Immature natural killer cell (primary cell): ENCODE data around the gene CDH13. TPM values are rescaled to one million over a fixed set of nuclear protein-coding genes. Genes with fewer than 3 reads are reported as not detected.

Experiments used
- DNase-seq, 3 donors: peaks; one replicate each; pipeline ENCODE4 v3.0.0; 2022; ENCODE audit warnings: mixed read lengths in 1 of 3
- H3K27ac Mint-ChIP-seq, 6 donors: one replicate each; pipeline ENCODE4 v1.8.0; 2020; ENCODE audit warnings: mixed read lengths in 6 of 6, mild to moderate bottlenecking in 5 of 6, inconsistent platforms in 4 of 6, moderate library complexity in 3 of 6
- H3K27me3 Mint-ChIP-seq, 3 donors: one replicate each; pipeline ENCODE4 v1.8.0; 2020 to 2021; ENCODE audit warnings: low read depth in 3 of 3, mild to moderate bottlenecking in 3 of 3, mixed read lengths in 3 of 3, moderate library complexity in 3 of 3, inconsistent platforms in 1 of 3
- H3K36me3 Mint-ChIP-seq, 3 donors: one replicate each; pipeline ENCODE4 v1.8.0; 2020; ENCODE audit warnings: mixed read lengths in 3 of 3, inconsistent platforms in 2 of 3, mild to moderate bottlenecking in 2 of 3
- H3K4me1 Mint-ChIP-seq, 2 donors: one replicate each; pipeline ENCODE4 v1.8.0; 2020; ENCODE audit warnings: inconsistent platforms in 2 of 2, mild to moderate bottlenecking in 2 of 2, mixed read lengths in 2 of 2, moderate library complexity in 1 of 2
- H3K4me3 Mint-ChIP-seq, 5 donors: one replicate each; pipeline ENCODE4 v1.8.0; 2020; ENCODE audit warnings: mild to moderate bottlenecking in 5 of 5, mixed read lengths in 5 of 5, inconsistent platforms in 3 of 5, moderate library complexity in 3 of 5
- H3K9me3 Mint-ChIP-seq, 6 donors: one replicate each; pipeline ENCODE4 v1.8.0; 2020; ENCODE audit warnings: mild to moderate bottlenecking in 6 of 6, mixed read lengths in 6 of 6, inconsistent platforms in 4 of 6, moderate library complexity in 3 of 6
- polyA plus RNA-seq, 3 donors: library from polyadenylated mRNA; unstranded; fragments of 300-500 nt; fragmentation: Illumina TruSeq; gene quantifications; one replicate each; pipeline ENCODE4 v1.2.3, GENCODE V29; 2021

CDH13 gene
- polyA plus RNA-seq, 3 donors from 2014 or later = not detected

DNA sequence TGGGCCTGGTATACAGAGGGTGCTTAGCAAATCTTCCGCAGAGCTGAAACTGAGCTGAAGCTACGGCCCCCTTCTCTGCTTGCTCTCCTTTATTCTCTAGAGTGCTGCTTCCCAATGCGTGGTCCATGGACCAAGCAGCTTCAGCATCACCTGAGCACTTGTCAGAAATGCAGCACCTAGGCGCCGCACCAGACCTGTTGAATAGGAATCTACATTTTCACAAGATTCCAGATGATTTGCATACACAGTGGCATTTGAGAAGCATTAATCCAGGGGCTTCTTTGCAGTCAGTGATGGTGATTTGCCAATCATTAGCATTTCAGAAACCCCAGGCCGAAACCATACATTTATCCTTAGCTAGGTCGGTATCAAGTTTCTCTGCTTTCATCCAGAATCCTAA, 204.2 kb downstream of the CDH13 start:
- Mint-ChIP-seq H3K4me1 (peaks cover 33 to 36% of the 10 kb centered on the region in 2 donors), H3K4me3 (no peak overlapping the region), H3K36me3 (no peaks in the 10 kb centered on the region), H3K27ac (no peak overlapping the region), H3K9me3 (peaks cover 0 to 9% (median 1%) of the 10 kb centered on the region in 6 donors), H3K27me3 (peaks cover 0 to 4% (median 2%) of the 10 kb centered on the region in 3 donors)
- no peak for DNase-seq

GRCh38 chr16:82832821-82833220, 206.1 kb downstream of the CDH13 start:
- no peak for DNase-seq
- no peak overlapping the region for H3K27ac Mint-ChIP-seq
- no peak overlapping the region for H3K4me3 Mint-ChIP-seq
- no peaks in the 10 kb centered on the region for H3K36me3 Mint-ChIP-seq
- H3K9me3 Mint-ChIP-seq = peaks cover 0 to 4% (median 0%) of the 10 kb centered on the region in 6 donors
- H3K27me3 Mint-ChIP-seq = peaks cover 0 to 4% (median 2%) of the 10 kb centered on the region in 3 donors
- H3K4me1 Mint-ChIP-seq = peaks cover 14 to 31% of the 10 kb centered on the region in 2 donors

DNA sequence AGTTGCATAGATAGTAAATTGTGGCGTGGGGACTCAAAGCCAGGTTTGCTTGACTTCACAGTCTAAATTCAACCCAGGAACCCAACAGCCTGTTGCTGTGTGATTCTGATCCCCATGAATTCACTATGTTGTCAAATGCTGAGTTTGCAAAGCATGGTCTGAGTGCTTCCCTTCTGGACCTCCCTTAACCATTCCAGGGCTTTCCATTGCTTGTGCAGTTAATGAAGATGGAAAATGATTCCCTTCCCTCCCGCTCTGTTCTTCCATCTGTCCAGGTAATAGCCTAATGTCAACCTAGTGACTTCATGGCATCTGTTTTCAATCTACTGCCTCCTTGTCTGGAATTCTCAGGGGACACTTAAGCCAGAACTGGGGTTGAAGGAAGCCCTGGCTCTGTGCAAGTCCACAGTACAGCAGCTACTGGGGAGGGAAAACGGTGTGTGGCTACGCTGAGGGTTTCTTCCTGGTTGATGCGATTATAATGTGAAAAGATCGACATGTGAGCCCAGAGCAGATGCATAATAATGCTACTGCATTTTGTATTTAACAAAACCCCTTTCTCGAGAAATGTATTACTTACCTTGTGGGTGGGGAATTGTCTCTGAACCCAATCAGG, 206.7 kb downstream of the CDH13 start:
- Mint-ChIP-seq H3K27ac (peak overlapping the region in 1 of 6 donors; percentile 51), H3K9me3 (peaks cover 0 to 4% (median 0%) of the 10 kb centered on the region in 6 donors), H3K36me3 (no peaks in the 10 kb centered on the region), H3K27me3 (peaks cover 0 to 4% (median 2%) of the 10 kb centered on the region in 3 donors), H3K4me1 (peaks cover 13 to 33% of the 10 kb centered on the region in 2 donors), H3K4me3 (no peak overlapping the region)
- DNase-seq = no peak

GRCh38 chr16:82834151-82834815, 207.5 kb downstream of the CDH13 start:
- Mint-ChIP-seq H3K27ac (no peak overlapping the region), H3K27me3 (peaks cover 0 to 4% (median 2%) of the 10 kb centered on the region in 3 donors), H3K9me3 (peaks cover 0 to 3% (median 0%) of the 10 kb centered on the region in 6 donors), H3K36me3 (no peaks in the 10 kb centered on the region), H3K4me1 (peaks cover 13 to 33% of the 10 kb centered on the region in 2 donors), H3K4me3 (peak overlapping the region in 1 of 5 donors; percentile 18)
- peak in 2 of 3 donors; percentile 22 to 28 for DNase-seq

DNA sequence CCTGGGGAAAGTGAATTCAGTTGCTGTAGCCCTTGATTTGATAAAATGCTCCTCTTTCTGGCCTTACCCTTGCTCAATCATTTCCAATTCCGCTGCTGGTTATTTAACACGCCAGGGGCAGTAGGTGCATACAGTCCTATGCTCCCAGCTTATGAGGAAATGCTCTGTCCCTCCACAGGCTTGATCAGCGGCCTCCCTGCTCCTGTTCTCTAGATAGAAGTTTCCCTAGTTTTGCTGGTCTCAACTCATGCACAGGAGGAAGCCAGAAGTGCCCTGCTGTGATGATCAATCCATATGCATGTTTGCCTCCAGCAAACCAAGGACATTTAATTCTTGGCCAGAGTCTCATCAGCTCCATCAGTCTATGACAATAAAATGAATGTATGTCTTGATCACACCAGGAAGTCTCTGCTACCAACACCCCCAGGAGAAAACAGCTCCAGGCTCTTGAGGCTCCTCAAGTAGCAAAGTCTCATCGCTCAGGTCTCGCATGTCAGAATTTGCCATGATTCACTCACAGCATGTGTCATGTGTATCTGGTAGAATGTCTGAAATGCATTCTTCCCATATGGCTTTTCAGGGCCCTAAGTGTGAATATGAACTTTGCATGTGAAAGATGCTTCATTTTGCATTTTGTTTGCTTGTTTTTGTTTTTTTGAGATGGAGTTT, 208.9 kb downstream of the CDH13 start:
- H3K4me3 Mint-ChIP-seq = no peak overlapping the region
- H3K27me3 Mint-ChIP-seq = peaks cover 0 to 4% (median 2%) of the 10 kb centered on the region in 3 donors
- H3K36me3 Mint-ChIP-seq = peaks cover 3 to 4% (median 3%) of the 10 kb centered on the region in 3 donors
- peaks cover 0 to 2% (median 0%) of the 10 kb centered on the region in 6 donors for H3K9me3 Mint-ChIP-seq
- DNase-seq = no peak
- H3K27ac Mint-ChIP-seq = no peak overlapping the region
- H3K4me1 Mint-ChIP-seq = peaks cover 13 to 33% of the 10 kb centered on the region in 2 donors

GRCh38 chr16:82841108-82841507, 214.3 kb downstream of the CDH13 start:
- Mint-ChIP-seq H3K27me3 (peaks cover 0 to 3% (median 0%) of the 10 kb centered on the region in 3 donors), H3K4me3 (no peak overlapping the region), H3K27ac (no peak overlapping the region), H3K4me1 (peaks cover 0 to 17% of the 10 kb centered on the region in 2 donors), H3K36me3 (peaks cover 3 to 4% (median 3%) of the 10 kb centered on the region in 3 donors), H3K9me3 (peaks cover 0 to 2% (median 0%) of the 10 kb centered on the region in 6 donors)
- no peak for DNase-seq

- Mint-ChIP-seq H3K27ac (no peak overlapping the region), H3K27me3 (peaks cover 1 to 5% (median 3%) of the 10 kb centered on the region in 3 donors), H3K4me1 (no peaks in the 10 kb centered on the region), H3K9me3 (peaks cover 0 to 8% (median 0%) of the 10 kb centered on the region in 6 donors), H3K36me3 (peaks cover 3 to 10% (median 4%) of the 10 kb centered on the region in 3 donors), H3K4me3 (no peak overlapping the region)
- no peak for DNase-seq
These were observed 217.0 kb downstream of the CDH13 start for GRCh38 chr16:82843606-82844271.

DNA sequence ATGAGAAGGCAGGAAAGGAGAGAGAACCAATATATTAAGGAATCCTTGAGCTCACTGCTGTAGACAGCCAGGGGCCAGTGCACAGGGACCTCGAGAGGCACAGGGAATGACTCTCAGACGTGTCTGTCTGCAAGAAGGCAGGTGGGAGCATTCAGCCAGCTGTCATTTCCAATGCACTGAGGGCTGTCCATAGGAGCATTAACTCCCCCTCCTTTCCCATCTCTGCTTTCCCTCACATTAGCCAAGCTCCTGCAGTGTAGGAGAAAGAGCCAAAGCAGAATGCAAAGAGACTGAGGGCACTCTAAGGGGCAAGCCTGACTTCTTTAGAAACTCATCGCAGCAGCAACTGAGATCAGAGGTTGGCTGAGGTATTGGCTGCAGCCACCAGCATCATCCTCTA, 218.3 kb downstream of the CDH13 start:
- no peak for DNase-seq
- no peak overlapping the region for H3K4me3 Mint-ChIP-seq
- no peaks in the 10 kb centered on the region for H3K4me1 Mint-ChIP-seq
- H3K27me3 Mint-ChIP-seq = peaks cover 1 to 5% (median 3%) of the 10 kb centered on the region in 3 donors
- H3K27ac Mint-ChIP-seq = no peak overlapping the region
- H3K9me3 Mint-ChIP-seq = peaks cover 0 to 14% (median 0%) of the 10 kb centered on the region in 6 donors
- peaks cover 0 to 8% (median under 1%) of the 10 kb centered on the region in 3 donors for H3K36me3 Mint-ChIP-seq

GRCh38 chr16:82846806-82847205, 220.0 kb downstream of the CDH13 start:
- peaks cover 1 to 5% (median 3%) of the 10 kb centered on the region in 3 donors for H3K27me3 Mint-ChIP-seq
- no peak for DNase-seq
- no peak overlapping the region for H3K27ac Mint-ChIP-seq
- peaks cover 0 to 8% (median 0%) of the 10 kb centered on the region in 3 donors for H3K36me3 Mint-ChIP-seq
- H3K4me3 Mint-ChIP-seq = no peak overlapping the region
- peaks cover 0 to 14% (median 0%) of the 10 kb centered on the region in 6 donors for H3K9me3 Mint-ChIP-seq
- H3K4me1 Mint-ChIP-seq = no peaks in the 10 kb centered on the region

DNA sequence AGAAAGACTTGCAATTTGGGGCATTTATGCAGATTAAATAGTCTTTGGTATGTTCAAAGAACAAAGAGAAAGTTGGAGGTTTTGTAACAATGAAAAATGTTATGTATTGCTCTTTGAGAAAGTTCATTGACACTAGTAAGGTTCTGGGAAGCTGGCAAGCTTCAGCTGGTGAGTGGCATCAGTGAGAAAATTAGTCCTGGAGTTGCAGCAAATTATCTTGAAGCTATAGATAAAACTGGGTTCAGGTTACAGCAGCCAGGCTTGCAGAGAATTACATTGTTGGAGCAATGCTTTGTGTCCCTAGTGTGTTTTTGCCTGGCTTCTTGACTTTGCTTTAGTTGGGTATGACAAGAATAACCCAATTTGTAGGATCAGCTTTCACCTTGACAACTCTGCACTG, 221.2 kb downstream of the CDH13 start:
- DNase-seq = no peak

GRCh38 chr16:82852388-82853008, 225.7 kb downstream of the CDH13 start:
- Mint-ChIP-seq H3K36me3 (peaks cover 0 to 8% (median 0%) of the 10 kb centered on the region in 3 donors), H3K27ac (no peak overlapping the region), H3K4me3 (no peak overlapping the region), H3K4me1 (peaks cover 0 to 5% of the 10 kb centered on the region in 2 donors), H3K9me3 (peaks cover 0 to 12% (median 0%) of the 10 kb centered on the region in 6 donors), H3K27me3 (peaks cover 0 to 7% (median 2%) of the 10 kb centered on the region in 3 donors)
- DNase-seq = no peak

More for the DNA sequence above, 221.2 kb downstream of the CDH13 start:
- Mint-ChIP-seq H3K4me3 (no peak overlapping the region), H3K27ac (no peak overlapping the region), H3K4me1 (no peaks in the 10 kb centered on the region), H3K36me3 (peaks cover 0 to 8% (median 0%) of the 10 kb centered on the region in 3 donors), H3K27me3 (peaks cover 1 to 5% (median 3%) of the 10 kb centered on the region in 3 donors), H3K9me3 (peaks cover 0 to 14% (median 0%) of the 10 kb centered on the region in 6 donors)

DNA sequence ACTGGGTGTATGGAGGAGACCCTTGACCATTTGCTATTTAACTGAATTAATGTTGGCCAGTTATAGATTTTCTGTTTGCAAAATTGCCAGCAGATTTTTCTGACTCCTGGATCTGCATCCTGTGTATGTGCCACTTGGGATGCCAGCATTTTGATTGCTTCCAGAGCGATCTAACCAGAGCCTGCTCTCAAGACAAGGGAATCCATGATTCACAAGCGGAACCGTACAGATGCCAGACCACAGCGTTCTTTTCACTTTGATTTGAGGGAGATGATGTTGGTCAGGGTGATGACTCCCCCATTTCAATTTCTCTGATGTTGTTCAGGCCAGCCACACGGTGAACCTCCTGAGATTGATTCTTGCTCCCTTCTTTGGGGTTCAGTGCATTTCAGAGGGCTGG, 228.7 kb downstream of the CDH13 start:
- H3K9me3 Mint-ChIP-seq = no peaks in the 10 kb centered on the region
- peaks cover 9 to 19% of the 10 kb centered on the region in 2 donors for H3K4me1 Mint-ChIP-seq
- H3K36me3 Mint-ChIP-seq = no peaks in the 10 kb centered on the region
- H3K4me3 Mint-ChIP-seq = no peak overlapping the region
- H3K27ac Mint-ChIP-seq = peak overlapping the region in 1 of 6 donors; percentile 46
- peaks cover 2 to 4% (median 2%) of the 10 kb centered on the region in 3 donors for H3K27me3 Mint-ChIP-seq
- no peak for DNase-seq
